ENCODE results near the gene UCP2.

DNA sequence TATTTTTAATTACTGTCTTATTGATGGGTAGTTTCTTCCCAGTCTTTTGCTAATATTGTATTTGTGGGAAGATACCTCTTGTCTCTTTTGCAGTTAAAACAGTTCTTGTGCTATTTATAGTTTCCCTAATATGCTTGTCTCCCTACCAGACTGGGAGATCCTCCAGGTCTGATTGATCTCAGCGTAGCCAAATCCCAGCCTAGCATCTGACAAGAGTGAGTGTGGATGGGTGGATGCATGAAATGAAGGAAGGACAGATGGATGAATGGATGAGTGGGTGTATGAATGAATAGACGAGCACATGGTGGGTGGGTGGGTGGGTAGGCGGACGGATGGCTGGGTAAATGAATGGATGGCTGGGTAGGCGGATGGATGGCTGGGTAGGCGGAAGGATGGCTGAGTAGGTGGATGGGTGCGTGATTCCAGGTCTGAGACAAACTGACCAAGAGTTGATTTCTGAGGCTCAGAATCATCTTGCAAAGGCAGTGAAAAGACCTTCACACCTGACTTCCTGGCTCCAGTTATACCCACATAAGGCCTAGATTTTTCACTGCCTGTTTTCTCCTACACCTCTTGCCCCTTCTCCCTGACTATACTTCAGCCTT lies 20.4 kb downstream of the UCP2 start:
- TF ChIP-seq POLR2A (IDR thresholded peaks at IDR 0.05), result no peak
- TF ChIP-seq, protein P1, sequence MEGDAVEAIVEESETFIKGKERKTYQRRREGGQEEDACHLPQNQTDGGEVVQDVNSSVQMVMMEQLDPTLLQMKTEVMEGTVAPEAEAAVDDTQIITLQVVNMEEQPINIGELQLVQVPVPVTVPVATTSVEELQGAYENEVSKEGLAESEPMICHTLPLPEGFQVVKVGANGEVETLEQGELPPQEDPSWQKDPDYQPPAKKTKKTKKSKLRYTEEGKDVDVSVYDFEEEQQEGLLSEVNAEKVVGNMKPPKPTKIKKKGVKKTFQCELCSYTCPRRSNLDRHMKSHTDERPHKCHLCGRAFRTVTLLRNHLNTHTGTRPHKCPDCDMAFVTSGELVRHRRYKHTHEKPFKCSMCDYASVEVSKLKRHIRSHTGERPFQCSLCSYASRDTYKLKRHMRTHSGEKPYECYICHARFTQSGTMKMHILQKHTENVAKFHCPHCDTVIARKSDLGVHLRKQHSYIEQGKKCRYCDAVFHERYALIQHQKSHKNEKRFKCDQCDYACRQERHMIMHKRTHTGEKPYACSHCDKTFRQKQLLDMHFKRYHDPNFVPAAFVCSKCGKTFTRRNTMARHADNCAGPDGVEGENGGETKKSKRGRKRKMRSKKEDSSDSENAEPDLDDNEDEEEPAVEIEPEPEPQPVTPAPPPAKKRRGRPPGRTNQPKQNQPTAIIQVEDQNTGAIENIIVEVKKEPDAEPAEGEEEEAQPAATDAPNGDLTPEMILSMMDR (IDR thresholded peaks at IDR 0.05), result no peak
